Spinal cord (tissue), 10 donors: Measurements from ENCODE around the gene FNDC1. TPM values are rescaled to one million over a fixed set of nuclear protein-coding genes. Genes with fewer than 3 reads are reported as not detected.
"Not testable (repeated sequence)": the region's sequence is repeated elsewhere in the genome, so short reads cannot be mapped to it uniquely, and the experiment has no call there.

Experiments used
- DNase-seq, 6 donors: peaks; one replicate each; pipeline versions ENCODE4 v3.0.0 to v3.0.0-alpha.2; 2013 to 2015; ENCODE audit warnings: low spot score in 6 of 6, low read depth in 4 of 6
- H3K27ac ChIP-seq: one replicate; pipeline ENCODE4 v1.5.1; 2013; ENCODE audit warnings: low read depth, low read length, control low read depth
- H3K27me3 ChIP-seq: one replicate; pipeline ENCODE4 v1.6.1; 2013; ENCODE audit warnings: low read length; ENCODE audit not compliant: control insufficient read depth, insufficient read depth
- H3K36me3 ChIP-seq: one replicate; pipeline ENCODE4 v1.6.1; 2013; ENCODE audit warnings: low read length; ENCODE audit not compliant: control insufficient read depth, insufficient read depth
- H3K4me1 ChIP-seq: one replicate; pipeline ENCODE4 v1.6.1; 2013; ENCODE audit warnings: low read length; ENCODE audit not compliant: control insufficient read depth, insufficient read depth
- H3K4me3 ChIP-seq: one replicate; pipeline ENCODE4 v1.5.1; 2013; ENCODE audit warnings: low read depth, low read length, control low read depth
- H3K9me3 ChIP-seq: one replicate; pipeline ENCODE4 v1.6.1; 2013; ENCODE audit warnings: low read length; ENCODE audit not compliant: control insufficient read depth, insufficient read depth
- WGBS: methylation state at CpG from one replicate; pipeline ENCODE4 v1.1.5; 2013; ENCODE audit warnings: missing lambda C conversion rate; ENCODE audit not compliant: insufficient coverage; 5-methylcytosine and 5-hydroxymethylcytosine counted together
- polyA plus RNA-seq, 2 donors: library from polyadenylated mRNA; unstranded; fragments of 120-200 nt; gene quantifications; one replicate each; pipeline ENCODE4 v1.2.1, GENCODE V29; 2013; ENCODE audit not compliant: insufficient read length in 2 of 2
- total RNA-seq, 2 donors: library from RNA; depleted of rRNA in 1 of 2; stranded (reverse); fragments of 120-200 nt in 1 of 2; fragments of >200 nt in 1 of 2; gene quantifications; one replicate each; pipeline versions ENCODE4 v1.2.3 to v1.2.4, GENCODE V29; 2013 to 2014
- donor health status: healthy.

Gene FNDC1
- total and polyA plus RNA-seq, 4 donors = 10.7 to 49.0 (median 27.2) TPM

DNA sequence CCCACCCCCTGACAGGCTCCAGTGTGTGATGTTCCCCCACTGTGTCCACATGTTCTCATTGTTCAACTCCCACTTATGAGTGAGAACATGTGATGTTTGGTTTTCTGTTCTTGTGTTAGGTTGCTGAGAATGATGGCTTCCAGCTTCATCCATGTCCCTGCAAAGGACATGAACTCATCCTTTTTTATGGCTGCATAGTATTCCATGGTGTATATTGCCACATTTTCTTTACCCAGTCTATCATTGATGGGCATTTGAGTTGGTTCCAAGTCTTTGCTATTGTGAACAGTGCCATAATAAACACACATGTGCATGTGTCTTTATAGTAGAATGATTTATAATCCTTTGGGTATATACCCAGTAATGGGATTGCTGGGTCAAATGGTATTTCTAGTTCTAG is 115.5 kb downstream of the FNDC1 start:
- H3K4me3 ChIP-seq, H3K9me3 ChIP-seq, H3K27ac ChIP-seq, H3K36me3 ChIP-seq, H3K27me3 ChIP-seq, DNase-seq, H3K4me1 ChIP-seq: not testable (repeated sequence)

DNA sequence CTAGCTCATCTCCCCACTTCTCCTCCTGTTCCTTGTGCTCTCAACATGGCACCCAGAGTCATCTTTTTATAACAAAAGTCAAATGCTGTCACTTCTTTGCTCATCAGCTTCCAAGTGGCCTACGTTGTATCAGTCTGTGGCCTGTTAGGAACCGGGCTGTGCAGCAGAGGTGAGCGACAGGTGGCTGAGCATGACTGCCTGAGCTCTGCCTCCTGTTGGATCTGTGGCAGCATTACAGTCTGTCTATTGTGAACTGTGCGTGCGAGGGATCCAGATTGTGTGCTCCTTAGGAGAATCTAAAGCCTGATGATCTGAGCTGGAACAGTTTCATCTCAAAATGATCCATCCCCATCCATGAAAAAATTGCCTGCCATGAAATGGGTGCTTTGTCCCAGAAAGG is 129.6 kb downstream of the FNDC1 start:
- H3K9me3 ChIP-seq = no peaks in the 10 kb centered on the region
- no peak for DNase-seq
- no peaks in the 10 kb centered on the region for H3K27me3 ChIP-seq
- WGBS = 92% methylated on average over 5 of the region's 5 CpGs
- H3K36me3 ChIP-seq = no peaks in the 10 kb centered on the region
- H3K4me3 ChIP-seq = no peak overlapping the region
- no peak overlapping the region for H3K27ac ChIP-seq
- no peaks in the 10 kb centered on the region for H3K4me1 ChIP-seq

DNA sequence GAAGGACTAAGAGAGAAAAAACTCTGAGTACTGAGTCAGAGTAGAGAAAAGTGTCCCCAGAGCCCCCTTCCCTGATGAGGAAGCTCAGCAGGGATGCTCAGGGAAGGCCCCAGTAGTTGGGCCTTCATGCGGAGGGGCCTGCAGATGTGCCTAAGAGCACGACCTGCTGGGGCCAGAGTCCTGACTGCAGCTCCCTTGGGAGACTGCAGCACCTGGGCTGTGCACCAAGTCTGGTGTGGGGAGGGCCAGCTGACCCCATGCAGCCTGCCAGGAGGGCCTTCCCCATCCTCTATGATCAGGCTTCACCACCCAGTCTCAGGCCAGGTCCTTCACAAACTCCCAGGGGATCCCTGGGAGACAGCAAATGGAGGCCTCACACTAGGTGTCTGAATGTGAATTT is 130.4 kb downstream of the FNDC1 start:
- Histone ChIP-seq H3K36me3 (no peaks in the 10 kb centered on the region), H3K27me3 (no peaks in the 10 kb centered on the region)

DNA sequence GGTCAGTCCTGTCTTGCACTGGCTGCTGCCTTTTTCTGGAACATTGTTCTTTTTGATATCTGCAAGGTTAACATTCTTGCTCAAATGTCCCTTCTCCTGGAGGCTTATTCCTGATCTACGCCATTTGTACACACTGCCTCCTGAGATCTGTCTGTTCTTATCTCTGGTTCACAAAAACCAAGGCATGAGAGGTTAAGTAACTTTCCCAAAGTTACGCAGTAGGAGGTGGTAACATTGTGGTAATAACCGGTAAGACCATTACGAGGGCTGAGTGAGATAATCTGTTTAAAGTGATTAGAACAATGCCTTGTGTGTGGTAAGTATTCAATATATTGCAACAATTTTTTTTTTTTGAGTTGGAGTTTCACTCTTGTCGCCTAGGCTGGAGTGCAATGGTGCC is 132.1 kb downstream of the FNDC1 start:
- H3K4me1 ChIP-seq = no peaks in the 10 kb centered on the region

More for the DNA sequence above, 130.4 kb downstream of the FNDC1 start:
- Histone ChIP-seq H3K4me1 (no peaks in the 10 kb centered on the region), H3K9me3 (no peaks in the 10 kb centered on the region), H3K27ac (no peak overlapping the region), H3K4me3 (no peak overlapping the region)
- DNase-seq = no peak
- WGBS = 88% methylated on average over 2 of the region's 2 CpGs

DNA sequence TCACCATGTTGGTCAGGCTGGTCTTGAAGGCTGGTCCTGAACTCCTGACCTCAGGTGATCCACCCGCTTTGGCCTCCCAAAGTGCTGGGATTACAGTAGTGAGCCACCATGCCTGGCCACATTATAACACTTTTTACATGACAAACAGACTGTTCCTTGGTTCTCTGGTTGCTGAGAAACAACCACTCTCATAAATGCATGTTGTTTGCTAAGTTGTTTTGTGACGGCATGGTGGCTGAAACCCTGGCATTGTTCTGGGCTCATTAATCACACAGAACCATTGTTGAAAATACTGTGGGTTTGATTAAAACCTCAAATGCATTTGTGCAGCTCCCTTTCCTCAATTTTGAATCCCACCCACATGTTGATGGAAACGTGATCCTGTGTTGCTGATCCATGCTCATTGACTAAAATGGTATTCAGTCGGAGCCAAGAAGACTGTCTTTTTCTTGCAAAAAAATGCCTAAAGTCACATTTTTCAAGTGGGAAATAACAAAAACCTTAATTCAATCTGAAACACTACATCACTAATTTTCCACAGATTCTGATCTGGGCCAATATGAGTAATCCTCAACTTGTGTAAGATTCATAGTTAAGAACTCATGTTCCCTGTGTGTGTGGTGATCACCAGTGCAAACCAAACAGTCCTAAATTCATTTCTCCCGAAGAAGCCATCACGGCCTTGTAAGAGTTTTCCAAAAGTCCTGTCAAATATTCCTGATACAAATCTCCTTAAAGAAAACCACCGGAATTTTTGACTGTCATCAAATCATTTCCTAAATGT is 132.8 kb downstream of the FNDC1 start:
- WGBS = 68% methylated on average over 2 of the region's 7 CpGs
- Histone ChIP-seq H3K27ac (no peak overlapping the region), H3K4me3 (no peak overlapping the region), H3K27me3 (no peaks in the 10 kb centered on the region), H3K4me1 (no peaks in the 10 kb centered on the region), H3K36me3 (no peaks in the 10 kb centered on the region), H3K9me3 (no peaks in the 10 kb centered on the region)
- DNase-seq = no peak

More for the DNA sequence above, 132.1 kb downstream of the FNDC1 start:
- Histone ChIP-seq H3K4me3 (no peak overlapping the region), H3K9me3 (no peaks in the 10 kb centered on the region), H3K27ac (no peak overlapping the region), H3K36me3 (no peaks in the 10 kb centered on the region), H3K27me3 (no peaks in the 10 kb centered on the region)
- WGBS = no CpG with 5 or more reads among the region's 5 CpGs
- DNase-seq = no peak

DNA sequence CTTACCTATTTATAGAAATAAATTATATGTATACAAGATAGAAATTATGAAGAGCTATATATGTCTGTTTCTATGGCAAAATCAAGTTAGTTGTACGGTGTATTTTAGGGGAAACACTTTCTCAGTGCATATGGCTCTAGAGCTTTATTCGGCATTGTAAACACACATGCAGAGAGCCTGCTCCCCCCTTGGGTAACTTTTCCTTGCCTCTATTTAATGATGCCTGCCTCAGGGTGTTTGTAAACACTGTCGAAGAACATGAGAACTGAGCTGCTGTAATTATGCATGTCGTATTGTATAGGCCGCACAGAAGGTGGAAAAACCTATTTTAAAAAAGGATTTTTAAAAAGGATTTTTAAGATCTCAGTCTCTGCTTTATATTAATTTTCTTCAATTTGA is 133.4 kb downstream of the FNDC1 start:
- no peaks in the 10 kb centered on the region for H3K4me1 ChIP-seq
- peak in 2 of 6 donors; percentile 49 to 69 for DNase-seq
- H3K36me3 ChIP-seq = no peaks in the 10 kb centered on the region
- H3K9me3 ChIP-seq = peaks cover 2% of the 10 kb centered on the region
- no peak overlapping the region for H3K4me3 ChIP-seq
- WGBS = no CpG with 5 or more reads among the region's 5 CpGs
- no peaks in the 10 kb centered on the region for H3K27me3 ChIP-seq
- H3K27ac ChIP-seq = no peak overlapping the region

DNA sequence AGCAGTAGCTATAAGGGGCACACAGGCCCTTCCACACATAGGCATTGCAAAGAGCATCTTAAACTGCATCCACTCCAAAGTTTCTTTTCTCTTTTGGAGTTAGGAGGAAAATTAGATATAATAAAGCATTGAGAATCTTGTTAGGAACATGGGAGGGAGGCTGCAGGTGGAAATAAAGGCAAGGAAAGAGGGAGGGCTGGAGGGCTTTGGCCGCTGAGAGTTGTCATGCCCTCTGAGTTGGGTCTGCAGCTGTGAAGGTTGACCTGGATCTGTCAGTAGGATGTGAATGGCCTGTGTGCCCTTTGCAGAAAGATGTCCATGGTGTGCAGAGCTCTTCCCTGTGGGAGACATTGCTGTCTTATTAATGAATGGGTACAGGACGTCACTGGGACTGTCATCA is 134.0 kb downstream of the FNDC1 start:
- 73% methylated on average over 2 of the region's 2 CpGs for whole genome bisulfite sequencing
- peaks cover 2% of the 10 kb centered on the region for H3K9me3 ChIP-seq
- H3K27ac ChIP-seq = no peak overlapping the region
- no peak overlapping the region for H3K4me3 ChIP-seq
- no peaks in the 10 kb centered on the region for H3K36me3 ChIP-seq
- H3K4me1 ChIP-seq = no peaks in the 10 kb centered on the region
- no peak for DNase-seq
- no peaks in the 10 kb centered on the region for H3K27me3 ChIP-seq

DNA sequence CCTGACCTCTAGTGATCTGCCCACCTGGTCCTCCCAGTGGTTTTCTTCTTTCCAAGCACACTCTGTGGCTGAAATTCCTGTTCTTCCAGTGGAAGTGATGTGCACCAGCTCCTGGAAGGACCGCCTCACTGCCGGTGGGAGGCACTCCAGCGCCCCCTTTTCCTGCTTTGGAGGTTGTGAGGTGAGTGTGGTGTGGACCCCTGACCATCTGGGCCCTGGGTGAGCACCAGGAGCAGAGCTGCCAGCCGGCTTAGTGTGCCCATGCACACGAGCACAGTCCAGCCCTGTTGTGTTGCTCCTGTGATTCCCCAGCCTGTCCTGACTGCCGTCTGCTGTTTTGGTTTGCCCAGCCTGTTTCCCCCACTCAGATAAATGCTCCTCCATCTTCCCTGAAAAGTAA is 134.6 kb downstream of the FNDC1 start:
- Histone ChIP-seq H3K4me3 (no peak overlapping the region), H3K36me3 (no peaks in the 10 kb centered on the region), H3K27me3 (no peaks in the 10 kb centered on the region), H3K4me1 (no peaks in the 10 kb centered on the region), H3K9me3 (peaks cover 2% of the 10 kb centered on the region), H3K27ac (no peak overlapping the region)
- DNase-seq = no peak
- WGBS = 88% methylated on average over 6 of the region's 6 CpGs

DNA sequence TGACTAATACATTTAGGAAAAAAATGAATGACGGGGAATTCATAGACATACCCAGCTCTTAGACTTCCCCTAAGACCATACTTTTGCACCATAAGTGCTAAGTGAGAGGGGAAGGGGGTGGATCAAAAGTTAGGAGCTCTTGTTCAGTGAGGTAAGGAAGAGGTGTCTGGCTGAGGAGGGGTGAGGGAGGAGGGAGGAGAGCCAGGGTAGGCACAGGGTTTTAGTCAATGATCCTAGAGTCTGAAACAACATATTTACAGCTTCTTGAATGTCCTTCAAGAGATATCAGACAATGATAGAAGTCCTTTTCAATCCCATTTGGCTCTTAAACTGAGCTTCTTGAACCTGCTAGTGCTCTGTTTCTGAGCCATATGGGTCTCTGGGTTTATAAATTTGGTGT is 135.4 kb downstream of the FNDC1 start:
- H3K4me1 ChIP-seq = no peaks in the 10 kb centered on the region
- no peak for DNase-seq
- H3K9me3 ChIP-seq = peaks cover 2% of the 10 kb centered on the region
- H3K36me3 ChIP-seq = no peaks in the 10 kb centered on the region
- no CpG with 5 or more reads among the region's 1 CpG for WGBS
- H3K27me3 ChIP-seq = no peaks in the 10 kb centered on the region
- H3K27ac ChIP-seq = peak overlapping the region; percentile 49
- H3K4me3 ChIP-seq = no peak overlapping the region

DNA sequence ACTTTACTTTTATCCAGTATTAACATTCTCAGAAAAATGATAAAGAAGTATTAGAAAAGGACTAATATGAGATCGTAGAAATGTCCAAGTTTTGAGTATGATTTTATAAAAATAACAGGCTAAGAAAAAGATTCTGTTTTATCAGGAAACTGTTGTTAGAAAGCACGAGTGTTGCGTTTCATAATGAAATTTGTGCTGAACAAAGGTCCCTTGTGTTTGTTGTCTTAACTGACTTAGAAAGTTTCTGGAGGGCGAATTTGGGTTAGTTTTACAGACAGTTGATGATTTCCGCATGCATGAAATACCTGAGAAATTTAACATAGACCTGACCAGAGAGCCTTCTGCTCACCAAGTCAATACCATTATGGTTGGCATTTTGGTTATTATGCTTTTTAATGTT is 136.0 kb downstream of the FNDC1 start:
- 72% methylated on average over 4 of the region's 5 CpGs for WGBS

More for the DNA sequence above, 136.0 kb downstream of the FNDC1 start:
- H3K27ac ChIP-seq = peak overlapping the region; percentile 49
- no peaks in the 10 kb centered on the region for H3K4me1 ChIP-seq
- H3K36me3 ChIP-seq = no peaks in the 10 kb centered on the region
- peaks cover 2% of the 10 kb centered on the region for H3K9me3 ChIP-seq
- no peak for DNase-seq
- H3K4me3 ChIP-seq = no peak overlapping the region
- H3K27me3 ChIP-seq = no peaks in the 10 kb centered on the region
